SH-SY5Y (cell line): ENCODE results near the gene SLC38A2.

ENCODE experiments used
- GATA2 ChIP-seq: IDR thresholded peaks from 2 replicates; pipeline ENCODE4 v1.6.1; 2011; ENCODE audit warnings: mild to moderate bottlenecking, low read depth, low read length
- GATA3 ChIP-seq: IDR thresholded peaks from 2 replicates; pipeline ENCODE4 v1.6.1; 2011; ENCODE audit warnings: low read depth, mild to moderate bottlenecking, low read length, moderate library complexity

GRCh38 chr12:46339051-46339450 is 33.5 kb downstream of the SLC38A2 start:
- no peak for TF ChIP-seq GATA3
- no peak for TF ChIP-seq GATA2
